H1 (cell line): ENCODE measurements around the gene ENTPD1. TPM values are rescaled to one million over a fixed set of nuclear protein-coding genes. Genes with fewer than 3 reads are reported as not detected.

Experiments used
- SIN3A ChIP-seq, 2 experiments: IDR thresholded peaks in 1 of 2; conservative IDR thresholded peaks in 1 of 2; 2 replicates each; pipeline ENCODE4 v1.6.1; 2011 to 2012; ENCODE audit warnings: low read length in 2 of 2, improper control_type of control experiment in 1 of 2, low read depth in 1 of 2, mild to moderate bottlenecking in 1 of 2
- polyA plus RNA-seq, 7 experiments: library from polyadenylated mRNA; depleted of rRNA in 3 of 7; stranded (reverse) in 5 of 7; unstranded in 2 of 7; fragments of >200 nt in 5 of 7; fragments of 200-250 nt in 2 of 7; gene quantifications; 1 replicate in 5 of 7; 2 replicates in 1 of 7; 4 replicates in 1 of 7; pipeline versions ENCODE4 v1.2.1 to v1.2.3, GENCODE V29; 2011 to 2013; ENCODE audit warnings: missing spikeins in 2 of 7, mixed read lengths in 2 of 7
- total RNA-seq: library from RNA; stranded (reverse); fragmentation: NEBNext Ultra II Directional; extraction: Animal tissue kit (Norgen Biotek cat#: 25700); gene quantifications from 2 replicates; pipeline ENCODE4 v1.2.1, GENCODE V29; 2021

Gene ENTPD1
- total and polyA plus RNA-seq, 2 of the 8 experiments (the other 6 are each of a cell fraction or from before 2014, with no cell fraction given) = 2.2 to 2.5 TPM

- no peak for TF ChIP-seq SIN3A (conservative IDR thresholded peaks at IDR 0.05 in 1 of 2, IDR thresholded peaks at IDR 0.05 in 1 of 2; ENCODE audit: low read depth in 1 of 2, low read length in 2 of 2)
Observed at GRCh38 chr10:95840121-95840520, 84.2 kb downstream of the ENTPD1 start (continued).
